Panc1 (cell line): ENCODE data around the gene CFLAR. TPM values are rescaled to one million over a fixed set of nuclear protein-coding genes. Genes with fewer than 3 reads are reported as not detected.

ENCODE experiments used
- ATAC-seq: fragments of 200-7000 bp; cut with Tn5 transposase; 2 replicates; pipeline ENCODE4 v1.9.1; 2020; ENCODE audit warnings: mild to moderate bottlenecking, moderate library complexity
- BruUV-seq: library from RNA; stranded (reverse); fragments of 400-500 nt; replicated peaks from 2 replicates; lab custom pipeline; 2021; lab: Mats Ljungman, UMichigan
- CTCF ChIA-PET: fragments of 300-600 bp; sonication (Branson Sonifier 250); formaldehyde crosslinking; loops from one replicate; lab custom pipeline; 2022; ENCODE audit warnings: antibody characterized with exemption; lab: Charles Lee
- POLR2A ChIA-PET: fragments of 300-600 bp; sonication (Branson Sonifier 250); formaldehyde crosslinking; loops from one replicate; lab custom pipeline; 2022; ENCODE audit warnings: antibody characterized with exemption; lab: Charles Lee
- DNase-seq: peaks from one replicate; pipeline ENCODE4 v3.0.0-alpha.2; 2010; ENCODE audit warnings: low read depth, low spot score
- H3K27ac ChIP-seq: 2 replicates; pipeline ENCODE4 v1.5.1; 2011; ENCODE audit warnings: mild to moderate bottlenecking, low read length, inconsistent platforms
- H3K27me3 ChIP-seq: fragments of 200-500 bp; sonication (Bioruptor generic); 2 replicates; pipeline ENCODE4 v1.6.0; 2014; ENCODE audit warnings: low read length, inconsistent platforms; ENCODE audit not compliant: control insufficient read depth, insufficient read depth
- H3K36me3 ChIP-seq: fragments of 200-500 bp; sonication (Bioruptor generic); 2 replicates; pipeline ENCODE4 v1.5.1; 2014; ENCODE audit warnings: inconsistent platforms, mild to moderate bottlenecking, low read length, moderate library complexity; ENCODE audit not compliant: control insufficient read depth, insufficient read depth
- H3K4me1 ChIP-seq: 2 replicates; pipeline ENCODE4 v1.5.1; 2011; ENCODE audit warnings: inconsistent platforms, mild to moderate bottlenecking, low read length, moderate library complexity; ENCODE audit not compliant: control insufficient read depth, insufficient read depth
- H3K4me3 ChIP-seq, 2 experiments: 2 replicates each; pipeline ENCODE4 v1.5.1; 2011 to 2012; ENCODE audit warnings: low read depth in 2 of 2, low read length in 2 of 2, mild to moderate bottlenecking in 2 of 2, inconsistent platforms in 1 of 2, moderate library complexity in 1 of 2
- H3K9me3 ChIP-seq: fragments of 200-500 bp; sonication (Bioruptor generic); 2 replicates; pipeline ENCODE4 v1.5.1; 2014; ENCODE audit warnings: low read depth, mild to moderate bottlenecking, inconsistent platforms, low read length, moderate library complexity; ENCODE audit not compliant: control insufficient read depth, insufficient read depth
- POLR2AphosphoS5 ChIP-seq: IDR thresholded peaks from 2 replicates; pipeline ENCODE4 v1.6.1; 2012; ENCODE audit warnings: mild to moderate bottlenecking, low read depth, low read length, moderate library complexity
- SIN3A ChIP-seq: IDR thresholded peaks from 2 replicates; pipeline ENCODE4 v1.6.1; 2012; ENCODE audit warnings: low read depth, mild to moderate bottlenecking, low read length, moderate library complexity, borderline replicate concordance; ENCODE audit not compliant: insufficient read depth
- TCF7L2 ChIP-seq: IDR thresholded peaks from 2 replicates; pipeline ENCODE4 v1.6.1; 2011; ENCODE audit warnings: mild to moderate bottlenecking, low read depth, low read length, inconsistent platforms
- in situ Hi-C: cut with HindIII; loops from 2 replicates; pipeline ENCODE4 v1.10.0; 2016; ENCODE audit warnings: low sequenced_read_pairs, low pct_unique_long_range_greater_than_20kb
- intact Hi-C: fragments of 100-400 bp; cut with micrococcal nuclease; formaldehyde crosslinking; loops from one replicate; pipeline ENCODE4 v1.10.0; 2022; ENCODE audit not compliant: unreplicated experiment
- total RNA-seq: library from RNA; stranded (reverse); gene quantifications from one replicate; pipeline ENCODE4 v1.2.1, GENCODE V29; 2021; ENCODE audit not compliant: unreplicated experiment
- TF ChIP-seq, protein P1 (sequence below), 2 experiments: IDR thresholded peaks; 2 replicates each; pipeline ENCODE4 v1.6.1; 2011 to 2012; ENCODE audit warnings: low read depth in 2 of 2, control low read depth in 1 of 2, low read length in 1 of 2, mild to moderate bottlenecking in 1 of 2, moderate library complexity in 1 of 2; ENCODE audit not compliant: insufficient read depth in 1 of 2
- TF ChIP-seq, protein P2 (sequence below): fragments of 450-650 bp; IDR thresholded peaks from 2 replicates; pipeline ENCODE4 v1.5.1; 2017; ENCODE audit warnings: mild to moderate bottlenecking

Gene CFLAR
- total RNA-seq, 1 experiment from 2014 or later = 46.3 TPM

DNA sequence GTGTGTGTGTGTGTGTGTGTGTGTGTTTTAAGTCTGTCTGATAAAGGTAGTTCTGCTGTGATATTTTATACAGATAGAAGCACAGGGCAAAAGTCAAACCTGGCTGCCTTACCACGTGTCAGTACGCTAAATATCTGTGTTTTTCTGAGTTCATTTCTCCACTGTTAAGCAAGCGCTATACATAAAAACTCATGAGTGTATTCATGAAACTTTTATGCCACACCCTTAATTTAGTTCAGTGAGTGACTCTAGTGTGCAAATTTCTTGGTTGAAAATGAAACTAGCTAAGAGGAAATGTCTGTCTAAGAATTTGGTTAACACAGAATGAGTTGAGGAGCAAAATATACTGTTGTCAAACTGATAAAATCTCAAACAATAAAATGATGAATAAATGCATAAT, 78.1 kb downstream of the CFLAR start:
- no peak for DNase-seq

DNA sequence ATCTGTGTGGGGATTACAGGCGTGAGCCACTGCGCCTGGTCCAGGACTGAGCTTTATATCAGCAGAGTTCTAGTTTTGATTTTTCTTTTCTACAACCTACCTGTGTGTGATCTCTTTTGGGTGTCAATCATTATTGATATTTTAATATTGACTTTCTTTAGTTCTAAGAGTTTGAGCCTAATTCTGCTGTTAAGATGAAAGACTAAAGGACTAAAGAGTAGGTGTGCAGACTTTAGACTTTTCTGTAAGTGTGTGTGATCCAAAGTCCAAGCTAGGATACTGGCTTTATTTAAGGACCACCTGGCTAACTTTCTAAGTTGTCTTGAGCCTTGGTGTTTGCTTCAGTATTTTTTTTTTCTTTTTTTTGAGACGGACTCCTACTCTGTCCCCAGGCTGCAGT, 79.4 kb downstream of the CFLAR start:
- Histone ChIP-seq H3K4me3 (no peak overlapping the region), H3K27me3 (no peaks in the 10 kb centered on the region), H3K27ac (no peak overlapping the region), H3K9me3 (no peaks in the 10 kb centered on the region), H3K36me3 (no peaks in the 10 kb centered on the region), H3K4me1 (no peaks in the 10 kb centered on the region)
- intact Hi-C loops = no loop called here
- CTCF ChIA-PET = no interaction called here
- POLR2A ChIA-PET = interaction anchor here (0.6 kb wide), 1 partner anchor 175 kb away, joined by 3 read pairs; no protein-coding TSS in a partner anchor
- BruUV-seq = no TSS peak
- no peak for TF ChIP-seq TCF7L2
- no peak for TF ChIP-seq SIN3A
- TF ChIP-seq POLR2AphosphoS5 = no peak
- TF ChIP-seq, protein P1, sequence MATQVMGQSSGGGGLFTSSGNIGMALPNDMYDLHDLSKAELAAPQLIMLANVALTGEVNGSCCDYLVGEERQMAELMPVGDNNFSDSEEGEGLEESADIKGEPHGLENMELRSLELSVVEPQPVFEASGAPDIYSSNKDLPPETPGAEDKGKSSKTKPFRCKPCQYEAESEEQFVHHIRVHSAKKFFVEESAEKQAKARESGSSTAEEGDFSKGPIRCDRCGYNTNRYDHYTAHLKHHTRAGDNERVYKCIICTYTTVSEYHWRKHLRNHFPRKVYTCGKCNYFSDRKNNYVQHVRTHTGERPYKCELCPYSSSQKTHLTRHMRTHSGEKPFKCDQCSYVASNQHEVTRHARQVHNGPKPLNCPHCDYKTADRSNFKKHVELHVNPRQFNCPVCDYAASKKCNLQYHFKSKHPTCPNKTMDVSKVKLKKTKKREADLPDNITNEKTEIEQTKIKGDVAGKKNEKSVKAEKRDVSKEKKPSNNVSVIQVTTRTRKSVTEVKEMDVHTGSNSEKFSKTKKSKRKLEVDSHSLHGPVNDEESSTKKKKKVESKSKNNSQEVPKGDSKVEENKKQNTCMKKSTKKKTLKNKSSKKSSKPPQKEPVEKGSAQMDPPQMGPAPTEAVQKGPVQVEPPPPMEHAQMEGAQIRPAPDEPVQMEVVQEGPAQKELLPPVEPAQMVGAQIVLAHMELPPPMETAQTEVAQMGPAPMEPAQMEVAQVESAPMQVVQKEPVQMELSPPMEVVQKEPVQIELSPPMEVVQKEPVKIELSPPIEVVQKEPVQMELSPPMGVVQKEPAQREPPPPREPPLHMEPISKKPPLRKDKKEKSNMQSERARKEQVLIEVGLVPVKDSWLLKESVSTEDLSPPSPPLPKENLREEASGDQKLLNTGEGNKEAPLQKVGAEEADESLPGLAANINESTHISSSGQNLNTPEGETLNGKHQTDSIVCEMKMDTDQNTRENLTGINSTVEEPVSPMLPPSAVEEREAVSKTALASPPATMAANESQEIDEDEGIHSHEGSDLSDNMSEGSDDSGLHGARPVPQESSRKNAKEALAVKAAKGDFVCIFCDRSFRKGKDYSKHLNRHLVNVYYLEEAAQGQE (IDR thresholded peaks at IDR 0.05; ENCODE audit: insufficient read depth in 1 of 2, low read depth in 2 of 2, low read length in 1 of 2) = no peak
- DNase-seq (no peak), ATAC-seq (no peak)
- in situ Hi-C loops = no loop called here

More for the DNA sequence above, 78.1 kb downstream of the CFLAR start:
- ChIA-PET POLR2A (no interaction called here), CTCF (no interaction called here)
- no peak for ATAC-seq
- H3K9me3 ChIP-seq = no peaks in the 10 kb centered on the region
- in situ Hi-C loops = no loop called here
- H3K4me3 ChIP-seq = no peak overlapping the region
- H3K36me3 ChIP-seq = no peaks in the 10 kb centered on the region
- no peaks in the 10 kb centered on the region for H3K27me3 ChIP-seq
- intact Hi-C loops = no loop called here
- TF ChIP-seq, protein P1 (IDR thresholded peaks at IDR 0.05; ENCODE audit: insufficient read depth in 1 of 2, low read depth in 2 of 2, low read length in 1 of 2) = no peak
- TF ChIP-seq, protein P2, sequence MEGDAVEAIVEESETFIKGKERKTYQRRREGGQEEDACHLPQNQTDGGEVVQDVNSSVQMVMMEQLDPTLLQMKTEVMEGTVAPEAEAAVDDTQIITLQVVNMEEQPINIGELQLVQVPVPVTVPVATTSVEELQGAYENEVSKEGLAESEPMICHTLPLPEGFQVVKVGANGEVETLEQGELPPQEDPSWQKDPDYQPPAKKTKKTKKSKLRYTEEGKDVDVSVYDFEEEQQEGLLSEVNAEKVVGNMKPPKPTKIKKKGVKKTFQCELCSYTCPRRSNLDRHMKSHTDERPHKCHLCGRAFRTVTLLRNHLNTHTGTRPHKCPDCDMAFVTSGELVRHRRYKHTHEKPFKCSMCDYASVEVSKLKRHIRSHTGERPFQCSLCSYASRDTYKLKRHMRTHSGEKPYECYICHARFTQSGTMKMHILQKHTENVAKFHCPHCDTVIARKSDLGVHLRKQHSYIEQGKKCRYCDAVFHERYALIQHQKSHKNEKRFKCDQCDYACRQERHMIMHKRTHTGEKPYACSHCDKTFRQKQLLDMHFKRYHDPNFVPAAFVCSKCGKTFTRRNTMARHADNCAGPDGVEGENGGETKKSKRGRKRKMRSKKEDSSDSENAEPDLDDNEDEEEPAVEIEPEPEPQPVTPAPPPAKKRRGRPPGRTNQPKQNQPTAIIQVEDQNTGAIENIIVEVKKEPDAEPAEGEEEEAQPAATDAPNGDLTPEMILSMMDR = no peak
- no peak for TF ChIP-seq TCF7L2
- TF ChIP-seq POLR2AphosphoS5 = no peak
- no peak for TF ChIP-seq SIN3A
- no peak overlapping the region for H3K27ac ChIP-seq
- H3K4me1 ChIP-seq = no peaks in the 10 kb centered on the region
- no TSS peak for BruUV-seq
